HG03460 (cell line): ENCODE results near the gene FAM221A.
"Not testable (repeated sequence)": the region's sequence is repeated elsewhere in the genome, so short reads cannot be mapped to it uniquely, and the experiment has no call there.

ENCODE experiments used
- ATAC-seq: cut with Tn5 transposase; IDR thresholded peaks from one replicate; pipeline ENCODE4 v1.9.1; 2021; ENCODE audit not compliant: unreplicated experiment

The FAM221A gene

DNA sequence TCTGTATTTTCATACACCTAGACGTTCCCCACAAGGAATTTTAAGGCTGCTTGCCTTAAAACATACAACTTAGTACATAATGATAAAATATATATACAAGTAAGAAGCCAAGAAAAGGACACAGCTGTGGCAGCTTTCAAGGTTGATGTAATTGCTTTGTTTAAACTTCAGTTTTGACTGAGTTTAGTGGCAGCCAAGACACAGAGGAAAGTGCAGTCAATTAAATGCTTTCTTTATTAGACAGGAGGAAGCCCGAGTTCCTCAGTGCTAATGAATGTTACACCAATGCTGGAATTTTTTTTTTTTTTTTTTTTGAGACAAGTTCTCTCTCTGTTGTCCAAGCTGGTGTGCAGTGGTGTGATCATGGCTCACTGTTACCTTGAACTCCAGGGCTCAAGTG is 18.8 kb downstream of the FAM221A start:
- no peak for ATAC-seq

GRCh38 chr7:23700046-23700445 is 20.0 kb downstream of the FAM221A start:
- ATAC-seq: no peak

GRCh38 chr7:23709081-23709750 is 29.2 kb downstream of the FAM221A start:
- no peak for ATAC-seq

DNA sequence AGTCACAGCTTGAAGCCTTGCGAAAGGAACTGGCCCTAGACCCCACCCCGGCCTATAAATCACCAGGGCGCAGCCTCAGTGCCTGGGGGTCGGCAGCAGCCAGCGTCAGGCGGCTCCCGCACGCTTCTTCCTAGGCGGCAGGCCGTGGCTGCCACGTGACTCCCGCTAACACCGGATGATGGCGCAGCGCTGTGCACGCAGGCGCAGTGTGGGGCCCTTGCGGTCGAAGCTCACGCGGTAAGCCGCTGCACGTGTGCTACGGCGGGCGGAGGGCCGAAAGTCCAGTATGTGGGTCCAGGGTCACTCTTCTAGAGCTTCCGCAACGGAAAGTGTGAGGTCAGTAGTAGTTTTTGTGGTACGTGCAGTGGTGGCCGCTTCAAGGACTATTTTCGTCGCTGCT is 30.0 kb downstream of the FAM221A start, which contains the start of gene STK31:
STK31 (plus strand) TSS at position 220 of the 400 bp plus-strand sequence; CDS start at position 287, 67 bp downstream.
- no peak for ATAC-seq

- no peak for ATAC-seq
Measured at GRCh38 chr7:23712368-23713284, 32.6 kb downstream of the FAM221A start.

DNA sequence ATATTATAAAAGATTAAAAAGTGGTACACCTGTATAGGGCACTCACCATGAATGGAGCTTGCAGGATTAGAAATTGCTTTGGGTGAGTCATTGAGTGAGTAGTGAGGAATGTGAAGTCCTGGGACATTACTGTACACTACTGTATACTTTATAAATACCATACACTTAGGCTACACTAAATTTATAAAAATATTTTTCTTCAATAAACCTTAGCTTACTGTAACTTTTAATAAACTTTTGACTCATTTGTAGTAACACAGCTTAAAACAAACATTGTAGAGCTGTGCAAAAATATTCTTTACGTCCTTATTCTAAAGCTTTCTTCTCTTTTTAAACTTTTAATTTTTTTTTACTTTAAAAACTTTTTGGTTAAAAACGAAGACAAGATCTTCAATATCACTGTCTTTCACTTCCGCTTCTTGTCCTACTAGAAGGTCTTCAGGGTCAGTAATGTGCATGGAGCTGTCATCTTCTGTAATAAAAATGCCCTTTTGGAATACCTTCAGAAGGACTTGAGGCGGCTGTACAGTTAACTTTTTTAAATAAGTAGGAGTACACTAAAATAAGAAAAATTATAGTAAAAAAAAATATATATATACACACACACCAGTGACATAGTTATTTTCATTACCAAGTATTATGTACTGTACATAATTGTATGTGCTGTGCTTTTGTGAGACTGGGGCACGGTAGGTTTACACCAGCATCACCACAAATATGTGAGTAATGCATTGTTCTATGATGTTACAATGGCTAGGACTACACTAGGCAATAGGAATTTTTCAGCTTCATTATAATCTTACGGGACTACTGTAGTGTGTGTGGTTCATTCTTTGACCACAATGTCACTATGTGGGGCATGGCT is 33.5 kb downstream of the FAM221A start:
- no peak for ATAC-seq

GRCh38 chr7:23714150-23714464 is 34.1 kb downstream of the FAM221A start:
- ATAC-seq: no peak

GRCh38 chr7:23714579-23714978 is 34.6 kb downstream of the FAM221A start:
- no peak for ATAC-seq

DNA sequence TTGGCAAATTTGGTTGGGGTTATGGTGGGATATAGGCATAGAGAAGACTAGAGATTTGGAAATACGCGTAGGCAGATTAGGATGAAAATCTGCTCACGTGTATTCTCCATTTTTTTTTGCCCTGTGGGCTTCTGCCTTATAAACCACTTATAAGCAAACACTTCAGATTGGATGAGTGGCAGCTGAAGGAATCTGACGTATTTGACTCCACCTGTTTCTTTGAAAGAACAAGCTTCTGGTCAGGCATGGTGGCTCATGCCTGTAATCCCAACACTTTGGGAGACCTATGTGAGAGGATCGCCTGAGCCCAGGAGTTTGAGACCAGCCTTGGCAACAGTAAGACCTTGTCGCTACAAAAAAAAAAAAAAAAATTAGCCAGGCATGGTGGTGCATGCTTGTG is 35.1 kb downstream of the FAM221A start:
- ATAC-seq: no peak

GRCh38 chr7:23717788-23718187 is 37.8 kb downstream of the FAM221A start:
- no peak for ATAC-seq

DNA sequence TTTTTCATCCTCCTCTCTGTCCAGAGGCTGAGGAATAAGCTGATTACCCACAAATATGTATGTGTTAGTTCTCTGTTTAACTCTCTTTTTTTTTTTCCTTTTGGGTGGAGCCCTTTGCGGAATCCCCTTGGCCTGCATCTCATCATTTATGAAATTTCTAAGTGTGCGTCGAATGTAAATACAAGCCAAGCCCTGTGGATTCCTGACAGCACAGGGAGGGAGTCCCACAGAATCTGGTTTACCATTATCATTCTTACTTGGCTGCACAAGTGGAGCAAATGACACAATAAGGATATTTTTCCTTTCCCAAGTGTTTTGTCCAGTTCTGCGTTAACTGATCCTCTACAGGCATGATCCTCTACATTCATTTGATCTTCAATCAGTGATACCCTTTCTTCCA is 41.5 kb downstream of the FAM221A start:
- no peak for ATAC-seq

GRCh38 chr7:23722587-23723216 is 42.7 kb downstream of the FAM221A start:
- not testable (repeated sequence) for ATAC-seq

DNA sequence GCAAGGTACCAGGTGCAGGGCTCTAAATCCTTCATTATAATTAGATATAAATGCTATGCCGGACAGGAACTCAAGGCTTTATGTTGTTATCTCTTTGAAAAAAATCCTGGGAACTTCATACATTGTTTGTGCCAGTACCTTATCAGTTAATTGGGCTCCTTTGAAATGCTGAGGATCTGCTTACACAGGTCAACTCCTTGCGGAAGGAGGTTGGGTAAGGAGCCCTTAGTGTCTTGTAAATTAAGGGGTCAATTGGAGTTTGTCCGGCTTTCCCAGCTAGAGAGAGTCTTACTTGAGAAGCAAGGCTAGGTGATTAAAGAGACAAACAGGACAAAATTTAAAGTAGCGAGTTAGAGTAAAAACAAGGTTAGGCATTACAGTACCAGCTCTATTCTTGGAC is 44.1 kb downstream of the FAM221A start:
- ATAC-seq: not testable (repeated sequence)

- ATAC-seq: no peak
Measured at GRCh38 chr7:23742051-23742450, 62.1 kb downstream of the FAM221A start.

GRCh38 chr7:23743226-23743625 is 63.2 kb downstream of the FAM221A start:
- no peak for ATAC-seq

- ATAC-seq: no peak
Measured at GRCh38 chr7:23746629-23747028, 66.6 kb downstream of the FAM221A start.

- ATAC-seq: no peak
Measured at GRCh38 chr7:23751852-23752251, 71.9 kb downstream of the FAM221A start.
